Measurements from ENCODE around the gene KIF26A. TPM values are rescaled to one million over a fixed set of nuclear protein-coding genes. Genes with fewer than 3 reads are reported as not detected.

Gene KIF26A
- total and polyA plus RNA-seq, 2 donors (not counting 1 experiment from before 2014, with no cell fraction given): 0.15 TPM; not detected in 1

DNA sequence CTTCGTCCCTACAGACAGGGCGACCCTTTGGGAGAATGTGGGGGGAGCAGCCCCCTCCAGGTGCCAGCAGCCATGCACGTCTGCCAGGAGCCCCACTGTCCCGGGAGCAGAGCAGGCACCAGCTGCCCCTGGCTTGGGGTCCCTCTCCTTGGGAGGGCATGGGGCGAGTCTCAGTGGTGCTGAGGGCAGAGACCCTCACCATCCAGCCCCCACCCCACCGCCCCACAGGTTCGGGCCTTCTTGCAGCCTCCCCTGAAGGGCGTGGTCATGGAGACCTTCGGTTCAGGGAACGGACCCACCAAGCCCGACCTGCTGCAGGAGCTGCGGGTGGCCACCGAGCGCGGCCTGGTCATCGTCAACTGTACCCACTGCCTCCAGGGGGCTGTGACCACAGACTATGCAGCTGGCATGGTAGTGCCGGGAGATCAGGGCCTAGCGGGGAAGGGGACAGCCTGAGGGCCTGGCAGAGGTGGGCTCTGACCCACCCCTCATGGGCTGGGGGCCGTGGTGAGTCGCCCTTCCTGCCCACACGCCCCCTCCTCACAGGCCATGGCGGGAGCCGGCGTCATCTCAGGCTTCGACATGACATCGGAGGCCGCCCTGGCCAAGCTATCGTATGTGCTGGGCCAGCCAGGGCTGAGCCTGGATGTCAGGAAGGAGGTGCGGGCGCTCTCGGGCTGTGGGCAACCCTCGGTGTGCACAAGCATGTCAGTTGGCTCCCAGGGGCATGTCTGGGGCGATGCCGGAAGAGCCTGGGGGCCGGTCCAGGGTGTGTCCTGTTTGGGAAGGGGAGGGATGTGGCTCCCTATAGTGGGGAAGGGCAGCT is 34.1 kb upstream of the KIF26A start:
- no peak overlapping the region for H3K4me2 ChIP-seq (replicated peaks; ENCODE audit: low read depth, low read length, poor library complexity, severe bottlenecking)
- no peaks in the 10 kb centered on the region for H3K27me3 ChIP-seq (replicated peaks in 1 of 4; ENCODE audit: control extremely low read depth in 1 of 4, control insufficient read depth in 3 of 4, insufficient read depth in 4 of 4, low read length in 3 of 4)
- intact Hi-C loops (cut with micrococcal nuclease): no loop called here
- H3K4me3 ChIP-seq (ENCODE audit: control extremely low read depth in 1 of 5, extremely low read depth in 1 of 5, insufficient read depth in 1 of 5, low read depth in 2 of 5, low read length in 4 of 5): no peak overlapping the region
- no peak for TF ChIP-seq EZH2 (IDR thresholded peaks at IDR 0.05; ENCODE audit: borderline replicate concordance, insufficient read depth, low read depth, low read length, poor library complexity, severe bottlenecking)
- TF ChIP-seq, protein P1, sequence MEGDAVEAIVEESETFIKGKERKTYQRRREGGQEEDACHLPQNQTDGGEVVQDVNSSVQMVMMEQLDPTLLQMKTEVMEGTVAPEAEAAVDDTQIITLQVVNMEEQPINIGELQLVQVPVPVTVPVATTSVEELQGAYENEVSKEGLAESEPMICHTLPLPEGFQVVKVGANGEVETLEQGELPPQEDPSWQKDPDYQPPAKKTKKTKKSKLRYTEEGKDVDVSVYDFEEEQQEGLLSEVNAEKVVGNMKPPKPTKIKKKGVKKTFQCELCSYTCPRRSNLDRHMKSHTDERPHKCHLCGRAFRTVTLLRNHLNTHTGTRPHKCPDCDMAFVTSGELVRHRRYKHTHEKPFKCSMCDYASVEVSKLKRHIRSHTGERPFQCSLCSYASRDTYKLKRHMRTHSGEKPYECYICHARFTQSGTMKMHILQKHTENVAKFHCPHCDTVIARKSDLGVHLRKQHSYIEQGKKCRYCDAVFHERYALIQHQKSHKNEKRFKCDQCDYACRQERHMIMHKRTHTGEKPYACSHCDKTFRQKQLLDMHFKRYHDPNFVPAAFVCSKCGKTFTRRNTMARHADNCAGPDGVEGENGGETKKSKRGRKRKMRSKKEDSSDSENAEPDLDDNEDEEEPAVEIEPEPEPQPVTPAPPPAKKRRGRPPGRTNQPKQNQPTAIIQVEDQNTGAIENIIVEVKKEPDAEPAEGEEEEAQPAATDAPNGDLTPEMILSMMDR (IDR thresholded peaks at IDR 0.05): no peak
- POLR2A ChIA-PET: no interaction called here
- CTCF ChIA-PET: no interaction called here
- H4K20me1 ChIP-seq (ENCODE audit: control insufficient read depth, insufficient read depth, low read length, poor library complexity, severe bottlenecking): no peaks in the 10 kb centered on the region
- H3K4me3 Mint-ChIP-seq: no peak overlapping the region
- no peak overlapping the region for H3K27ac Mint-ChIP-seq
- no peaks in the 10 kb centered on the region for H3K9me3 ChIP-seq (ENCODE audit: control extremely low read depth in 1 of 3, control insufficient read depth in 2 of 3, insufficient read depth in 1 of 3, low read length in 2 of 3)
- no peaks in the 10 kb centered on the region for H3K36me3 ChIP-seq (replicated peaks in 1 of 2; ENCODE audit: control extremely low read depth in 1 of 2, control insufficient read depth in 1 of 2, extremely low read depth in 1 of 2, insufficient read depth in 2 of 2, low read length in 1 of 2)
- H3K9ac ChIP-seq (ENCODE audit: low read length): no peak overlapping the region
- H3K79me2 ChIP-seq (ENCODE audit: control insufficient read depth, insufficient read depth, low read length): no peaks in the 10 kb centered on the region
- H2AFZ ChIP-seq (ENCODE audit: insufficient read depth, low read depth, low read length, poor library complexity, severe bottlenecking): no peak overlapping the region
- WGBS (ENCODE audit: insufficient coverage): 86% methylated on average over 24 of the region's 35 CpGs
- ATAC-seq (ENCODE audit: low read depth) (no peak), DNase-seq (no peak)
- no peaks in the 10 kb centered on the region for H3K4me1 ChIP-seq (ENCODE audit: control insufficient read depth in 2 of 2, insufficient read depth in 2 of 2, low read length in 2 of 2)
- no peaks in the 10 kb centered on the region for H3K4me1 Mint-ChIP-seq
- no peak overlapping the region for H3K27ac ChIP-seq (ENCODE audit: low read length in 2 of 2)
- H3K9me3 Mint-ChIP-seq (ENCODE audit: insufficient read depth): no peaks in the 10 kb centered on the region
- H3K27me3 Mint-ChIP-seq: no peaks in the 10 kb centered on the region

GRCh38 chr14:104105071-104105821 is 33.1 kb upstream of the KIF26A start:
- ChIA-PET POLR2A (no interaction called here), CTCF (no interaction called here)
- DNase-seq: no peak
- Histone ChIP-seq H3K9ac (ENCODE audit: low read length) (no peak overlapping the region), H3K4me1 (ENCODE audit: control insufficient read depth in 2 of 2, insufficient read depth in 2 of 2, low read length in 2 of 2) (no peaks in the 10 kb centered on the region), H3K9me3 (ENCODE audit: control extremely low read depth in 1 of 3, control insufficient read depth in 2 of 3, insufficient read depth in 1 of 3, low read length in 2 of 3) (no peaks in the 10 kb centered on the region), H3K36me3 (replicated peaks in 1 of 2; ENCODE audit: control extremely low read depth in 1 of 2, control insufficient read depth in 1 of 2, extremely low read depth in 1 of 2, insufficient read depth in 2 of 2, low read length in 1 of 2) (no peaks in the 10 kb centered on the region), H2AFZ (ENCODE audit: insufficient read depth, low read depth, low read length, poor library complexity, severe bottlenecking) (no peak overlapping the region), H3K27ac (ENCODE audit: low read length in 2 of 2) (no peak overlapping the region), H3K4me3 (ENCODE audit: control extremely low read depth in 1 of 5, extremely low read depth in 1 of 5, insufficient read depth in 1 of 5, low read depth in 2 of 5, low read length in 4 of 5) (no peak overlapping the region), H4K20me1 (ENCODE audit: control insufficient read depth, insufficient read depth, low read length, poor library complexity, severe bottlenecking) (no peaks in the 10 kb centered on the region), H3K79me2 (ENCODE audit: control insufficient read depth, insufficient read depth, low read length) (no peaks in the 10 kb centered on the region), H3K27me3 (replicated peaks in 1 of 4; ENCODE audit: control extremely low read depth in 1 of 4, control insufficient read depth in 3 of 4, insufficient read depth in 4 of 4, low read length in 3 of 4) (no peaks in the 10 kb centered on the region), H3K4me2 (replicated peaks; ENCODE audit: low read depth, low read length, poor library complexity, severe bottlenecking) (no peak overlapping the region)
- Mint-ChIP-seq H3K4me3 (no peak overlapping the region), H3K27ac (no peak overlapping the region), H3K9me3 (ENCODE audit: insufficient read depth) (no peaks in the 10 kb centered on the region), H3K27me3 (no peaks in the 10 kb centered on the region), H3K4me1 (no peaks in the 10 kb centered on the region)
- WGBS (ENCODE audit: insufficient coverage): 86% methylated on average over 27 of the region's 27 CpGs
- no peak for ATAC-seq (ENCODE audit: low read depth)
- TF ChIP-seq, protein P1 (IDR thresholded peaks at IDR 0.05): no peak
- no peak for TF ChIP-seq EZH2 (IDR thresholded peaks at IDR 0.05; ENCODE audit: borderline replicate concordance, insufficient read depth, low read depth, low read length, poor library complexity, severe bottlenecking)
- intact Hi-C loops (cut with micrococcal nuclease): no loop called here
